ENCODE results near the gene FGF12. TPM values are rescaled to one million over a fixed set of nuclear protein-coding genes. Genes with fewer than 3 reads are reported as not detected.

FGF12 gene
- total RNA-seq, 2 donors from 2014 or later = not detected

GRCh38 chr3:192207651-192208050 is 519.7 kb downstream of the FGF12 start:
- H3K36me3 Mint-ChIP-seq = no peaks in the 10 kb centered on the region

DNA sequence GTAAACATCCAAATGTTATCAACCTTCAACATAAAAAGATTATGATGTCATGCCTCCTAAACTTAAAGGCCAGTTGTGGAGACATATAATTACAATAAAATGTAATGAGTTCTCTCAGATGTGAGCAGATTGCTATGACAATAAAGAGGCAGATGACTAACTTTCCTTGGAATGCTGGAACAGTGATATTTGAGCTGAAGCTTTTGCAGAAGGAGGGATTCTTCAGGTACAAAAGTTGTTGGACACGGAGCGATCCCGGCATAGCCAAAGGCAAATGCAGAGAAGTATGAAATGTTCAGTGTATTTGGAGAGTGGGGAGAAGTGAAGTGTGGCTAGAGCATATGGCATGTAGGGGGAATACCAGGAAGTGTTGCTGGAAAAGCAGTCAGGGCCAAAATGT is 520.1 kb downstream of the FGF12 start:
- H3K36me3 Mint-ChIP-seq = no peaks in the 10 kb centered on the region
- H3K9me3 Mint-ChIP-seq = peaks cover 8% of the 10 kb centered on the region in 2 donors
- DNase-seq (ENCODE audit: low spot score in 2 of 2) (no peak), ATAC-seq (no peak)
- H3K27ac Mint-ChIP-seq = no peak overlapping the region

More at GRCh38 chr3:192207651-192208050, 519.7 kb downstream of the FGF12 start:
- no peak overlapping the region for H3K27ac Mint-ChIP-seq
- no peak for ATAC-seq
- H3K9me3 Mint-ChIP-seq = peaks cover 8% of the 10 kb centered on the region in 2 donors
- no peak for DNase-seq (ENCODE audit: low spot score in 2 of 2)

GRCh38 chr3:192194085-192194484 is 533.3 kb downstream of the FGF12 start:
- no peak for ATAC-seq
- peaks cover 0 to 3% of the 10 kb centered on the region in 2 donors for H3K9me3 Mint-ChIP-seq

GRCh38 chr3:192188218-192188835 is 539.0 kb downstream of the FGF12 start:
- H3K36me3 Mint-ChIP-seq = no peaks in the 10 kb centered on the region
- DNase-seq (ENCODE audit: low spot score in 2 of 2) (peak in 1 of 2 donors; percentile 49), ATAC-seq (peak in 1 of 2 donors; percentile 55)
- peaks cover 0 to 3% of the 10 kb centered on the region in 2 donors for H3K9me3 Mint-ChIP-seq
- no peak overlapping the region for H3K27ac Mint-ChIP-seq

More at GRCh38 chr3:192194085-192194484, 533.3 kb downstream of the FGF12 start:
- DNase-seq (ENCODE audit: low spot score in 2 of 2) = no peak
- Mint-ChIP-seq H3K36me3 (no peaks in the 10 kb centered on the region), H3K27ac (no peak overlapping the region)

GRCh38 chr3:192187485-192188051 is 539.8 kb downstream of the FGF12 start:
- no peak for ATAC-seq
- no peak overlapping the region for H3K27ac Mint-ChIP-seq
- no peak for DNase-seq (ENCODE audit: low spot score in 2 of 2)
- no peaks in the 10 kb centered on the region for H3K36me3 Mint-ChIP-seq
- H3K9me3 Mint-ChIP-seq = peaks cover 0 to 3% of the 10 kb centered on the region in 2 donors

DNA sequence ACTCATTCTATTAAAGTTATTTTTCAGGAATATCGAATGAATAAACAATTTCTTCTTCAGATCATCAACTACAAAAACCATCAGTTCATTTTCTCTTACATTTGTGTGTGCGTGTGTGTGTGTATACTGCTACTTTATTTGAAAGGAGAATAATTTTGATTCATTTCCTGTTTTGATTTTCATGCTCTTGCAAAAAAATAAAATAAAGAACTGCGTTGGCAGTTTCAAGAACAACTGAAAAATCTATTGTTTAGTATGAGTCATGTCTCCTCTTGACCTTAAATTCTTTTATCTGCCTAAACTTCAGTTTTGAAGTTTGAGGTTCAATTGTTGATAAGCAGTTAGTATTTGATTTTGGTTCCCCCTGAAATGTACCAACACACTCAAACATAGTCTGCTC is 540.8 kb downstream of the FGF12 start:
- Mint-ChIP-seq H3K36me3 (no peaks in the 10 kb centered on the region), H3K9me3 (peaks cover 0 to 3% of the 10 kb centered on the region in 2 donors), H3K27ac (no peak overlapping the region)
- no peak for DNase-seq (ENCODE audit: low spot score in 2 of 2)
- ATAC-seq = no peak

GRCh38 chr3:192186045-192186444 is 541.3 kb downstream of the FGF12 start:
- Mint-ChIP-seq H3K9me3 (peaks cover 0 to 3% of the 10 kb centered on the region in 2 donors), H3K27ac (no peak overlapping the region), H3K36me3 (no peaks in the 10 kb centered on the region)
- no peak for ATAC-seq
- no peak for DNase-seq (ENCODE audit: low spot score in 2 of 2)

- ATAC-seq (no peak), DNase-seq (ENCODE audit: low spot score in 2 of 2) (no peak)
- H3K9me3 Mint-ChIP-seq = no peaks in the 10 kb centered on the region
- no peaks in the 10 kb centered on the region for H3K36me3 Mint-ChIP-seq
- H3K27ac Mint-ChIP-seq = no peak overlapping the region
These were observed 544.2 kb downstream of the FGF12 start for GRCh38 chr3:192183109-192183508.

GRCh38 chr3:192181151-192181550 is 546.2 kb downstream of the FGF12 start:
- Mint-ChIP-seq H3K9me3 (no peaks in the 10 kb centered on the region), H3K27ac (no peak overlapping the region), H3K36me3 (no peaks in the 10 kb centered on the region)
- ATAC-seq = no peak
- DNase-seq (ENCODE audit: low spot score in 2 of 2) = no peak

- DNase-seq (ENCODE audit: low spot score in 2 of 2) = no peak
- Mint-ChIP-seq H3K9me3 (no peaks in the 10 kb centered on the region), H3K27ac (no peak overlapping the region), H3K36me3 (no peaks in the 10 kb centered on the region)
- ATAC-seq = no peak
These were observed 550.0 kb downstream of the FGF12 start for GRCh38 chr3:192177383-192177782.

DNA sequence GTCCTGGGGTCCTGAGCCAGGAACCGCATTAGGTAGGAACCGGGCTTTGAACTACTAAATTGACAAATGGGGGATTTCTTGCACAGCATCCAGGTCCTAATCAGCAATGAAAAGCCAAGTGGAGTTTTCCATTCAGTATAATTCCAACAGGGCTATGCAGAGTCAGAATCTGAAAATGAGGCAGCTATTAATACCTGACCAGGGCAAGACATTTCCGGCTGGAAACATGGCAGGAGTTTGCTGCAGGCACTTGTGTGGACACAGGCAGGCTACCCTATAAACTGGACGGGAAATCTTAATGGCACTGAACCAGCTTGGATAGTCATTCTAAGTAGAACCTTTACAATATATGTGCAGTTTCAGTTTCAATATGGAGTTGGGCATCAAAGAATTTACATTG is 553.1 kb downstream of the FGF12 start:
- DNase-seq (ENCODE audit: low spot score in 2 of 2) = no peak
- no peak for ATAC-seq
- Mint-ChIP-seq H3K9me3 (no peaks in the 10 kb centered on the region), H3K27ac (no peak overlapping the region), H3K36me3 (no peaks in the 10 kb centered on the region)

- peak in 1 of 2 donors; percentile 26 for ATAC-seq
These were observed 556.1 kb downstream of the FGF12 start for GRCh38 chr3:192171213-192171612.

GRCh38 chr3:192170659-192171058 is 556.7 kb downstream of the FGF12 start:
- Mint-ChIP-seq H3K36me3 (no peaks in the 10 kb centered on the region), H3K9me3 (peaks cover 4% of the 10 kb centered on the region in 2 donors)

More at GRCh38 chr3:192171213-192171612, 556.1 kb downstream of the FGF12 start:
- no peak for DNase-seq (ENCODE audit: low spot score in 2 of 2)
- Mint-ChIP-seq H3K36me3 (no peaks in the 10 kb centered on the region), H3K27ac (no peak overlapping the region), H3K9me3 (peaks cover 4% of the 10 kb centered on the region in 2 donors)

DNA sequence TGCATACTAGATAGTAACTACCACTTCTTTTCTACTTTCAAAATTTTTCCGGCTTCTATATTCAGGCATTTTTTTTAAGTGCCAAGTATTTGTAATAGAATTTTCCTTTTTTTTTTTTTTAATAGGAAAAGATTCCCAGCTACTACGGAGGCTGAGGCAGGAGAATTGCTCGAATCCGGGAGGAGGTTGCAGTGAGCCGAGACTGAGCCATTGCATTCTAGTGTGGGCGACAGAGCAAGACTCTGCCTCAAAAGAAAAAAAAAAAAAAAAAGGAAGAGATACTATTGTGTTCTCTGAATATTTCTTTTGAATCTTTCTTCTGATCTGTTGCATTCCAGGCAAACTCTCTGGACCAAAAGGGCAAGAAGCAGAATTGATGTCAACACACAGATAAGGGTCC is 557.3 kb downstream of the FGF12 start:
- H3K9me3 Mint-ChIP-seq = peaks cover 4% of the 10 kb centered on the region in 2 donors
- no peaks in the 10 kb centered on the region for H3K36me3 Mint-ChIP-seq
- DNase-seq (ENCODE audit: low spot score in 2 of 2) = no peak
- no peak for ATAC-seq
- no peak overlapping the region for H3K27ac Mint-ChIP-seq

More at GRCh38 chr3:192170659-192171058, 556.7 kb downstream of the FGF12 start:
- DNase-seq (ENCODE audit: low spot score in 2 of 2) = no peak
- H3K27ac Mint-ChIP-seq = no peak overlapping the region
- no peak for ATAC-seq

DNA sequence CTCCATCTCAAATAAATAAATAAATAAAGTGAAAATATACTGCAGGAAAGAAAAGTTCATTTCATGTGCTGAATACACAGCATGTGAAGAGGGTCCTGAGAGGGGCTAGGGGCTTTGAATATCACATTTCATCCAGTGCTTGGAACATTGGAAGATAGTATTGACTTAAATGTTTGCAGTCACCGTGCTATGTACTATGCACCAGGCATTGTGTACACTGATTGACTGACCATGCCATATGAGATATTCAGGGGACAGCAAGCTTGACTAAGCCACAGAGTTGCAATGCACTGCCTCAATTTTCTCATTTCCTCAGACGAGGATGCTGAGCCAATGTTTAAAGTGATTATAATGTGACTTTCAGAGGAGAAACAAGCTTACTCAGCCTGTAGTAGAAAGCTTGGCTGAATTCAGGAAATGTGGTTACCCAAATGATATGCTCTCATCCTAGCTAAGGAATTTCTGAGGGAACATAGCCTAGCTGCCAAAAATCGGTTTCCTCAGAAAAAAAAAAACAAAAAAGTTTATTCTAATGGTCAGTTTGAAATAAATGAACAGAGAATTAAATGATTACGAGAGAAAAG is 557.9 kb downstream of the FGF12 start:
- H3K9me3 Mint-ChIP-seq = peaks cover 4% of the 10 kb centered on the region in 2 donors

DNA sequence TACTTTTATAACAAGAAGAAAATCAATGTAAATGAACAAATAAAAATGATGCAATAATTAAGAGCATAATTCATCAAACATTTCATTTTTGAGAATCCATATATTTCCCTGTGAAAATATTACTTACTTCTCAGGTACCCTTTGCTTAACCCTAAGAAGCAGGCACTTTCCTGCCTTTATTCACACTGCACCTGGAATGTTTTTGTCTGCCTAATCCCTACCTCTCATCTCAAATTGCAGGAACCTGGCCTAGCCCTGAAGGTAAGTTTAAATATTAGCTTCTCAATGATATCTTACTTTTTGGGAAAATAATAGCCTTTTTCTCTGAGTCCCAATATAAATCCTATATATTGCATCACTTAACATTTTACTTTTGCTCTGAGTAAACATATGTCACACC is 559.1 kb downstream of the FGF12 start:
- H3K9me3 Mint-ChIP-seq = peaks cover 4 to 11% of the 10 kb centered on the region in 2 donors
- no peak overlapping the region for H3K27ac Mint-ChIP-seq
- no peaks in the 10 kb centered on the region for H3K36me3 Mint-ChIP-seq
- DNase-seq (ENCODE audit: low spot score in 2 of 2) (no peak), ATAC-seq (no peak)

More for the DNA sequence above, 557.9 kb downstream of the FGF12 start:
- Mint-ChIP-seq H3K36me3 (no peaks in the 10 kb centered on the region), H3K27ac (no peak overlapping the region)
- no peak for ATAC-seq
- DNase-seq (ENCODE audit: low spot score in 2 of 2) = no peak

DNA sequence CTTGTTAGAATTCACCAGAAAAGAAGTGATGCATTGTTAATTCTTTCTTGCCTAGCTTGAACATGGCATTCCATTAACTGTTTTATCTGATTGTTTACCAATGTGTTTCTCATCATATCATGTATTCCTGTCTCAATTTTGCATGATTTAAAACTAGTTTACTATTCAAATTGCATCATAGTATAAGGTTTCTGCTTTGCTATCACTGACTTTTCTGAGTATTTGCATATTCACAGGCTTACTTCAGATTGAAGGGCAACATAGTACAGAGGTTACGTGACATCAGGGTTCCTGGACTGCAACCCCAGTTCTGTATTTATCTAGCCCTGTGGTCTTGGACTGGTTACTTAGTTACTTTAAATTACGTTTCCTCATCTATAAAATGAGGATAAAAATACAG is 561.8 kb downstream of the FGF12 start:
- no peak for ATAC-seq
- H3K36me3 Mint-ChIP-seq = no peaks in the 10 kb centered on the region
- no peak overlapping the region for H3K27ac Mint-ChIP-seq
- peaks cover 4 to 16% of the 10 kb centered on the region in 2 donors for H3K9me3 Mint-ChIP-seq
- no peak for DNase-seq (ENCODE audit: low spot score in 2 of 2)

DNA sequence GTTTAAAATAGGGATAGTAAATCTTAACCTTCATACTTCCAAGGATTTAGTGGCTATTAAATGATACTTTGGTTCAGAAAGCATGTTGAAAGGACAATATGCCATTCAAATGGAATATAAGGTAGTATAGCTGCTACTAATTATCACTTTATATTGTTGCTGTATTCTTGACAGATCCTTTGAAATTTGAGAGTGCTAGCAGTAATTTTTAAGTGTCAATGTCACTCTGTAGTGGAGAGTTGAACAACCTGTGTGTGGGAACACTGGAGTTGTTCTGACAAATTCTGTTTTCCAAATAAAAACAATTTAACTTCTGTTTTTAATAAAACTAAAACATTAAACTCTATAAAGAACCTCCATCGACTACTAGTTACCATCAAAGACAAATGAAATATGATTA is 565.7 kb downstream of the FGF12 start:
- H3K9me3 Mint-ChIP-seq = peaks cover 7 to 20% of the 10 kb centered on the region in 2 donors

More for the DNA sequence above, 565.7 kb downstream of the FGF12 start:
- Mint-ChIP-seq H3K27ac (no peak overlapping the region), H3K36me3 (no peaks in the 10 kb centered on the region)
- DNase-seq (ENCODE audit: low spot score in 2 of 2) = no peak
- ATAC-seq = no peak

All from activated naive CD4-positive, alpha-beta T cell treated with anti-CD3 and anti-CD28 coated beads, Interleukin-2, amount 50 U/mL, for 72 hours (primary cell).